HepG2 (cell line): ENCODE measurements around the gene CAMTA1.

Experiments used
- CTCF ChIP-seq: sonication (generic); formaldehyde crosslinking; IDR thresholded peaks from 2 replicates; pipeline ENCODE4 v1.5.0; 2020; ENCODE audit warnings: mild to moderate bottlenecking, missing genetic modification reagents, moderate library complexity
- SIN3A ChIP-seq: IDR thresholded peaks from 2 replicates; pipeline ENCODE4 v1.6.1; 2011; ENCODE audit warnings: low read depth, mild to moderate bottlenecking, control low read depth, low read length, borderline replicate concordance
- SMC3 ChIP-seq: IDR thresholded peaks from 2 replicates; pipeline ENCODE4 v1.6.1; 2011; ENCODE audit warnings: low read length, improper control_type of control experiment
- ZNF616 ChIP-seq: sonication (generic); formaldehyde crosslinking; IDR thresholded peaks from 2 replicates; pipeline ENCODE4 v1.5.0; 2020; ENCODE audit warnings: low read depth, mild to moderate bottlenecking, missing genetic modification reagents
- TF ChIP-seq, protein P1 (sequence below): sonication (generic); formaldehyde crosslinking; IDR thresholded peaks from 2 replicates; pipeline ENCODE4 v1.4.0; 2020; ENCODE audit warnings: missing genetic modification reagents

GRCh38 chr1:6982860-6983259 lies 197.6 kb downstream of the CAMTA1 start:
- TF ChIP-seq SMC3: no peak
- no peak for TF ChIP-seq CTCF (CRISPR knock-in tag)
- TF ChIP-seq SIN3A: no peak
- TF ChIP-seq ZNF616 (CRISPR knock-in tag): no peak
- TF ChIP-seq, protein P1, sequence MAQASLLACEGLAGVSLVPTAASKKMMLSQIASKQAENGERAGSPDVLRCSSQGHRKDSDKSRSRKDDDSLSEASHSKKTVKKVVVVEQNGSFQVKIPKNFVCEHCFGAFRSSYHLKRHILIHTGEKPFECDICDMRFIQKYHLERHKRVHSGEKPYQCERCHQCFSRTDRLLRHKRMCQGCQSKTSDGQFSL (CRISPR knock-in tag): no peak
